SK-N-SH treated with all-trans-retinoic acid at 6 μM for 48 hours (cell line): ENCODE results near the gene KCMF1.

ENCODE experiments used
- ARNTL ChIP-seq: fragments of 450-650 bp; formaldehyde crosslinking; IDR thresholded peaks from 2 replicates; pipeline ENCODE4 v1.5.0; 2020; ENCODE audit warnings: low read depth, mild to moderate bottlenecking, moderate library complexity, borderline replicate concordance
- CSDC2 ChIP-seq: fragments of 250-450 bp; sonication (Bioruptor Pico); IDR thresholded peaks from 2 replicates; pipeline ENCODE4 v1.5.0; 2020; ENCODE audit warnings: mild to moderate bottlenecking, moderate library complexity
- ESRRG ChIP-seq: fragments of 250-450 bp; sonication (Bioruptor Pico); IDR thresholded peaks from 2 replicates; pipeline ENCODE4 v1.6.1; 2021; ENCODE audit warnings: mild to moderate bottlenecking
- GLIS3 ChIP-seq: fragments of 250-450 bp; sonication (Bioruptor Pico); IDR thresholded peaks from 2 replicates; pipeline ENCODE4 v1.5.0; 2020; ENCODE audit warnings: mild to moderate bottlenecking, moderate library complexity
- ISL1 ChIP-seq: fragments of 250-450 bp; sonication (Bioruptor Pico); IDR thresholded peaks from 2 replicates; pipeline ENCODE4 v2.1.2; 2022; ENCODE audit warnings: mild to moderate bottlenecking, moderate library complexity
- RARB ChIP-seq: fragments of 250-450 bp; sonication (Bioruptor Pico); IDR thresholded peaks from 2 replicates; pipeline ENCODE4 v1.8.0; 2021; ENCODE audit warnings: mild to moderate bottlenecking, moderate library complexity
- ZC3H10 ChIP-seq: fragments of 250-450 bp; sonication (Bioruptor Pico); IDR thresholded peaks from 2 replicates; pipeline ENCODE4 v1.5.1; 2021; ENCODE audit warnings: mild to moderate bottlenecking, moderate library complexity
- ZNF70 ChIP-seq: fragments of 450-650 bp; formaldehyde crosslinking; IDR thresholded peaks from 2 replicates; pipeline ENCODE4 v1.5.0; 2020; ENCODE audit warnings: mild to moderate bottlenecking, moderate library complexity
- TF ChIP-seq, protein P1 (sequence below): fragments of 250-450 bp; sonication (Bioruptor Pico); IDR thresholded peaks from 2 replicates; pipeline ENCODE4 v1.8.0; 2020; ENCODE audit warnings: mild to moderate bottlenecking, moderate library complexity, borderline replicate concordance
- TF ChIP-seq, protein P2 (sequence below): fragments of 250-450 bp; sonication (Bioruptor Pico); IDR thresholded peaks from 2 replicates; pipeline ENCODE4 v1.5.1; 2020; ENCODE audit warnings: low read depth, mild to moderate bottlenecking, moderate library complexity

DNA sequence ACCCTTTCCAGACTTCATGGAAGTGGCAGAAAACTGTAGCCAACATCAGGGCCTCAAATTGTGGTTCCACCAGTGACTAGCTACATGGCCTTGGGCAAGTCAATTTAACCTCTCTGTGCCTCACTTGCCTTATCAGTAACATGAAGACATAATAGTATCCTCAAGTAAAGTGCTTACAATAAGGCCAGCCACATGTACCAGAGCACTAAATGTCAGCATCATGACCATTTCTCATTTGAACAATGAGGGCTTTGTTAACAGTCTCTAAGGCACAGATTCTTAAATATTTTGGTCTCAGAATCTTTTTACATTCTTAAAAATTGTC, 5.8 kb upstream of the KCMF1 start:
- no peak for TF ChIP-seq ESRRG (CRISPR knock-in tag)
- TF ChIP-seq, protein P1, sequence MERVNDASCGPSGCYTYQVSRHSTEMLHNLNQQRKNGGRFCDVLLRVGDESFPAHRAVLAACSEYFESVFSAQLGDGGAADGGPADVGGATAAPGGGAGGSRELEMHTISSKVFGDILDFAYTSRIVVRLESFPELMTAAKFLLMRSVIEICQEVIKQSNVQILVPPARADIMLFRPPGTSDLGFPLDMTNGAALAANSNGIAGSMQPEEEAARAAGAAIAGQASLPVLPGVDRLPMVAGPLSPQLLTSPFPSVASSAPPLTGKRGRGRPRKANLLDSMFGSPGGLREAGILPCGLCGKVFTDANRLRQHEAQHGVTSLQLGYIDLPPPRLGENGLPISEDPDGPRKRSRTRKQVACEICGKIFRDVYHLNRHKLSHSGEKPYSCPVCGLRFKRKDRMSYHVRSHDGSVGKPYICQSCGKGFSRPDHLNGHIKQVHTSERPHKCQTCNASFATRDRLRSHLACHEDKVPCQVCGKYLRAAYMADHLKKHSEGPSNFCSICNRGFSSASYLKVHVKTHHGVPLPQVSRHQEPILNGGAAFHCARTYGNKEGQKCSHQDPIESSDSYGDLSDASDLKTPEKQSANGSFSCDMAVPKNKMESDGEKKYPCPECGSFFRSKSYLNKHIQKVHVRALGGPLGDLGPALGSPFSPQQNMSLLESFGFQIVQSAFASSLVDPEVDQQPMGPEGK (CRISPR knock-in tag), result no peak
- no peak for TF ChIP-seq ARNTL (CRISPR knock-in tag)
- no peak for TF ChIP-seq RARB (CRISPR knock-in tag)
- no peak for TF ChIP-seq CSDC2 (CRISPR knock-in tag)
- no peak for TF ChIP-seq ZNF70 (CRISPR knock-in tag)
- TF ChIP-seq ISL1 (CRISPR knock-in tag), result no peak
- no peak for TF ChIP-seq ZC3H10 (CRISPR knock-in tag)
- TF ChIP-seq, protein P2, sequence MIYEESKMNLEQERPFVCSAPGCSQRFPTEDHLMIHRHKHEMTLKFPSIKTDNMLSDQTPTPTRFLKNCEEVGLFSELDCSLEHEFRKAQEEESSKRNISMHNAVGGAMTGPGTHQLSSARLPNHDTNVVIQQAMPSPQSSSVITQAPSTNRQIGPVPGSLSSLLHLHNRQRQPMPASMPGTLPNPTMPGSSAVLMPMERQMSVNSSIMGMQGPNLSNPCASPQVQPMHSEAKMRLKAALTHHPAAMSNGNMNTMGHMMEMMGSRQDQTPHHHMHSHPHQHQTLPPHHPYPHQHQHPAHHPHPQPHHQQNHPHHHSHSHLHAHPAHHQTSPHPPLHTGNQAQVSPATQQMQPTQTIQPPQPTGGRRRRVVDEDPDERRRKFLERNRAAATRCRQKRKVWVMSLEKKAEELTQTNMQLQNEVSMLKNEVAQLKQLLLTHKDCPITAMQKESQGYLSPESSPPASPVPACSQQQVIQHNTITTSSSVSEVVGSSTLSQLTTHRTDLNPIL (CRISPR knock-in tag), result no peak
- no peak for TF ChIP-seq GLIS3 (CRISPR knock-in tag)
